ENCODE measurements around the gene ERLIN1.

The ERLIN1 gene

GRCh38 chr10:100168313-100168643, 17.6 kb downstream of the ERLIN1 start:
- no peak for DNase-seq

GRCh38 chr10:100167553-100168312, 18.1 kb downstream of the ERLIN1 start:
- DNase-seq = no peak

GRCh38 chr10:100163704-100164621, 21.9 kb downstream of the ERLIN1 start:
- DNase-seq = no peak

- DNase-seq = no peak
Measured at GRCh38 chr10:100162696-100163095, 23.1 kb downstream of the ERLIN1 start.

GRCh38 chr10:100158044-100158805, 27.6 kb downstream of the ERLIN1 start:
- no peak for DNase-seq

- DNase-seq = no peak
Measured at GRCh38 chr10:100157156-100157555, 28.7 kb downstream of the ERLIN1 start.

GRCh38 chr10:100155936-100156335, 29.9 kb downstream of the ERLIN1 start:
- no peak for DNase-seq

- no peak for DNase-seq
Measured at GRCh38 chr10:100154666-100155065, 31.2 kb downstream of the ERLIN1 start.

GRCh38 chr10:100153239-100153825, 32.5 kb downstream of the ERLIN1 start:
- DNase-seq = no peak

- no peak for DNase-seq
Measured at GRCh38 chr10:100151723-100152300, 34.0 kb downstream of the ERLIN1 start.

GRCh38 chr10:100148353-100149211, 37.2 kb downstream of the ERLIN1 start:
- DNase-seq = no peak

- DNase-seq = no peak
Measured at GRCh38 chr10:100146875-100147650, 38.8 kb downstream of the ERLIN1 start.

- DNase-seq = no peak
Measured at GRCh38 chr10:100146398-100146797, 39.4 kb downstream of the ERLIN1 start.

GRCh38 chr10:100143756-100144155, 42.1 kb downstream of the ERLIN1 start:
- DNase-seq = no peak

GRCh38 chr10:100141446-100142087, 44.3 kb downstream of the ERLIN1 start:
- DNase-seq = no peak

- DNase-seq = no peak
Measured at GRCh38 chr10:100140070-100140469, 45.8 kb downstream of the ERLIN1 start.

GRCh38 chr10:100138921-100139496, 46.8 kb downstream of the ERLIN1 start:
- no peak for DNase-seq

GRCh38 chr10:100135486-100135885, 50.3 kb downstream of the ERLIN1 start:
- no peak for DNase-seq

- DNase-seq = no peak
Measured at GRCh38 chr10:100133801-100134200, 52.0 kb downstream of the ERLIN1 start.

GRCh38 chr10:100132427-100132826, 53.4 kb downstream of the ERLIN1 start:
- no peak for DNase-seq
